GM12872 (cell line): ENCODE measurements around the gene USH2A.

Source experiments
- CTCF ChIP-seq: IDR thresholded peaks from 3 replicates; pipeline ENCODE4 v1.5.1; 2011; ENCODE audit warnings: low read depth, mild to moderate bottlenecking, low read length, moderate library complexity; ENCODE audit not compliant: insufficient read depth

USH2A gene

GRCh38 chr1:215789981-215790380 is 633.3 kb downstream of the USH2A start:
- TF ChIP-seq CTCF, result no peak

GRCh38 chr1:215786997-215787396 is 636.3 kb downstream of the USH2A start:
- TF ChIP-seq CTCF, result no peak

- TF ChIP-seq CTCF, result no peak
These were observed 642.6 kb downstream of the USH2A start for GRCh38 chr1:215780641-215781040.

DNA sequence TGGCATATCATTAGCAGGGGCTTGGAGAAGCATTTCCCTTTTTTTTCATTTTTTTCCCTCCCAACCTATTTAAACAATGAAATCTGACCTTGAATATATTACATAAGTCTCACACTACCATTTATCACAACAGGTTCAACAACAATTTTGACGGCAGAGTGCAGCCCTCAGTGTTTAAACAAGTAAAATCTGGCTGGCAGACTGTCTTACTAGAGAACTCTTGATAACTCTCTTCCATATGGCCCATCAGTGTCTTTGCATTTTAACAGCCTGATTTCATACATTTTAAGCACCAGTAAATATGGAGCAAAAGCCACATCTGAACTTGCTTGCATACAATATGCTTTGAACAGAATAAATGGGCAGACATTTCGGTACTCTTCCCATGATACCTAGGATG is 643.1 kb downstream of the USH2A start:
- no peak for TF ChIP-seq CTCF

GRCh38 chr1:215779729-215780128 is 643.5 kb downstream of the USH2A start:
- TF ChIP-seq CTCF, result no peak

GRCh38 chr1:215777370-215777925 is 645.8 kb downstream of the USH2A start:
- no peak for TF ChIP-seq CTCF

DNA sequence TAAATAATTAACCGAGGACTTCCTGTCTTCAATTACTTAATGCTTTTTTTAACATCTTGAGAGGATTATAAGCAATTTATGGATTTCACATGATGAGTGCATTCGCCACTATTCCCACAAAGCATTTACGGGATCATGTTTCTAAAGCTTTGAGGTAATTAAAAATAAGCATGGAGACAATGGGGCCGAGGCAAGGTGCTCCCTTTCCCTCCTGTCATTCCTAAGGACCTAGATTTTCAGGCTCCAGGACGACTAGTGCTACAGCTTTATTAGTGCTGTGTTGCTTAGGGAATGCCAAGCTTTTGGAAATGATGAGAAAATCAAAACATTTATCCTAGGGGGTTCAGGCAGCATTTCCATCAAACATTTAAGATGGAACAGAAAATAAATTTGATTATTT is 646.9 kb downstream of the USH2A start:
- no peak for TF ChIP-seq CTCF
